Bone marrow (tissue), 2 donors: ENCODE results near the gene ANKRD33B.
"Not testable (repeated sequence)": the region's sequence is repeated elsewhere in the genome, so short reads cannot be mapped to it uniquely, and the experiment has no call there.

ENCODE experiments used
- DNase-seq, 2 donors: peaks; one replicate each; lab custom pipeline; 2025; lab: John Stamatoyannopoulos, UW

The ANKRD33B gene

GRCh38 chr5:10661401-10661800 lies 97.5 kb downstream of the ANKRD33B start:
- DNase-seq: no peak

DNA sequence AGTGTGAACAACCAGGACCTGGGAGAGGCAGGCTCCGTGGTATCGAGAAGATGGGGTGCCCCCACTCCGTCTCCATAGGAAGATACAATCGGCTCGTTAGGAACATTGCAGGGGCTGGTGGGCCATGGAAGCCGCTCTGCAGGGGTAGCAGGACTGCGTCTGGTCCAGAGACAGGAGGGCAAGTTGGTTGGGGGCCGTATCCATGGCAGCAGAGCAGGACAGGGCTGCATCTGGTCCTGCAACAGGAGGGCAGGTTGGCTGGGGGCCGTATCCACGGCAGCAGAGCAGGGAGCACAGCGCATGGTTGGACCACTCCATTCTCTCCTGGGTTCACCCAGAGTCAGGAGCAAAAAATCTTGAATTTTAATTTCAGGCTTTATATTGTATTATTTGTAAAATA lies 98.2 kb downstream of the ANKRD33B start:
- no peak for DNase-seq

DNA sequence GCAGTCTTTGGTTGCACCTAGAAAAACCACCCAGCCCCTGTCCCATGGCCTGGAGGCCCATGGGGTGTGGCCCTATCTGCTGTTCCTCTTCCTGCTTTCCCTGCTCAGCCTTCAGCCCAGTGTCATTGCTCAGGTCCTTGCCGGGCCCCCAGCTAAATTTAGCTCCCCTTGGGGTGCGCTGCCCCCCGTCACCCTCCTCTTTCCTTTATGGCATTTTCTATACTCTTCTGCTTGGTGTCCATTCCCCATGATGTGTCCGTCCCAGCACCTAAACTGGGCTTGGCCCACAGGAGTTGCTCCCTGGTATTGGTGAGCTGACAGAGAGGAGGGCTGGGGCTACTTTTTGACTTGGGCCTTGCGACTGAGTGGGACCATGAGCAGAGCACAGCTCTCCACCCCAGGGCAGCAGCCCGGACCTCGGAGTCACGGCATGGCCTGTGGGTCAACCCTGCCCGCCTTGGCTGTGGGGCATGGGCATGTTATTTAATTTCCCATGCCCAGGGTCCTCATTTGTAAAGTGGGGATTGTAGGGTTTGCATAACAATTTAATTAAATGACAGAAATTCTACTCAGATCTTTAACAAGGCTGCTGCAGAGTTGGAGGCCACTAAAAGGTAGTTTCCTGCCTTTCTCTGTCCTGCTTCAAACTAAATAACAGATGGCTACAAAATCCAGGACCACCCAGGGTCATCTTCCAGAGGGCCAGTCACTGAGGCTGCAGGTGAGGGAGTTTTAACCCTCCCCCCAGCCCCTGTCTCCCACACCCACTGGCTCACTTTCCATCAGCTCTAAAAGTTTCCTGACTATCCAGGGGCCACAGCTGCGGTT lies 99.0 kb downstream of the ANKRD33B start:
- DNase-seq: no peak

GRCh38 chr5:10663489-10664179 lies 99.8 kb downstream of the ANKRD33B start:
- DNase-seq: no peak

DNA sequence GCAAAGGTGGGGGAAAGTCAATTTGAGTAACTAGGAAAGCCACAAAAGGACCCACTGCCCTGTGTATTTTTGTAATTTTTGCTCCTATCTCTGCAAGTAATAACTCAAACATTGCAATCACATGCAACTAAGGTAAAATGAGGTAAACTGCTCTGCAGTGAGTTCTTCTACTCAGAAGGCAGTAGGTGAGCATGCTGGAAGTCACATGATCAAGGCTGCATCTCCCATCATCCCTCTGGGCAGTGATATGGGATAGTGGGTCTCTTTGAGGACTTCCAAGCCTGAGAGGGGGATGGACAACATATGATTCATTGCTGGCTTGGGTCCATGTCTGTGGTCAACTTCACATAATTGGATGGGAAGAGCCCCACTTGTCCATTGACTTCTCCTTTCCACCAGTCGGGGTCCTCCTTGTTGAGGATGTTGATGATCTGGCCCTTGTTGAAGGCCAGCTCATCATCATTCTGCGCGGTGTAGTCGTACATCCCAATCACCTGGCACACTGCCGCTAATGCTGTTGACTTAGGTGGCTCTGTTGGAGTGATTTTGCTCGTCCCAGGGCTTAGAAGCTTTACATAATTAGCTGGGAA lies 100.4 kb downstream of the ANKRD33B start:
- DNase-seq: not testable (repeated sequence)

DNA sequence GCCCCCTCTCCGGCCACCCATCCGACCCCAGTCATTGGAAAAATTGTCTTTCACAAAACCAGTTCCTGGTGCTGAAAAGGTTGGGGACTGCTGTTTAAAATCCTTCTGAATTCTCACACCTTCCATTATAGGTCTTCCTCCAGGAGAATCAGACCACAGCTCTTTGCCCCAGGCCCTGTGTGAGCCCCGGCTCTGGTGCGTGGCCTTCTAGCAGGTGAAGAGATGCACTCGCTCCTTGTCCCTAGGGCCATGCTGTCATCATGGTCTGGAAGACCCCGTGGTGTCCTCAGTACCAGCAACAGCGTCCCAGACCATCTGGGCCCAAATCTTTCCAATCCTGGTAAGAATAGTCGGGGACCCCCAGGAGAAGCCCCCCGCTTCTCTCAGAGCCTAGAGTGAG lies 101.9 kb downstream of the ANKRD33B start:
- no peak for DNase-seq

GRCh38 chr5:10666531-10667299 lies 102.8 kb downstream of the ANKRD33B start:
- DNase-seq: no peak

GRCh38 chr5:10667431-10668057 lies 103.7 kb downstream of the ANKRD33B start:
- no peak for DNase-seq

DNA sequence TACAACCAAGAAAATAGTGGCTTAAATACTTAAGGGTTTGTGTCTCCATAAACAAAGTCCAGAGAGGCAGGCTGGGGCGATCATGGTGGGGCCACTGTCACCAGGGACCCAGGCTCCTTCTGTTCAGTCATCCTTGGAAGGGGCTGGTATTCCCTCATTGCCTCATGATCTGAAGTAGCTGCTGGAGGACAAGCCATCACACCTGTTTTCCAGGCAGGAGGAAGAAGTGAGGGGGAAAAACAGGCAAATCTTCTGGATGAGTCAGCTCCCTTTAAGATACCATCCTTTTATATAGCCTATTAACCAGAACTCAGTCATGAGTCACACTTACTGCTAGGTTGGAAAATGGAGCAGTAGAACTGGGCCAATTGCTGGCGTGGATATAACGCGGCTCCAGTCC lies 104.8 kb downstream of the ANKRD33B start:
- no peak for DNase-seq

- no peak for DNase-seq
Measured at GRCh38 chr5:10669983-10670382, 106.1 kb downstream of the ANKRD33B start.

- no peak for DNase-seq
Measured at GRCh38 chr5:10671041-10672008, 107.5 kb downstream of the ANKRD33B start.

GRCh38 chr5:10672146-10673016 lies 108.5 kb downstream of the ANKRD33B start:
- no peak for DNase-seq

GRCh38 chr5:10673017-10673389 lies 109.1 kb downstream of the ANKRD33B start:
- no peak for DNase-seq

GRCh38 chr5:10673407-10673806 lies 109.5 kb downstream of the ANKRD33B start:
- DNase-seq: no peak

DNA sequence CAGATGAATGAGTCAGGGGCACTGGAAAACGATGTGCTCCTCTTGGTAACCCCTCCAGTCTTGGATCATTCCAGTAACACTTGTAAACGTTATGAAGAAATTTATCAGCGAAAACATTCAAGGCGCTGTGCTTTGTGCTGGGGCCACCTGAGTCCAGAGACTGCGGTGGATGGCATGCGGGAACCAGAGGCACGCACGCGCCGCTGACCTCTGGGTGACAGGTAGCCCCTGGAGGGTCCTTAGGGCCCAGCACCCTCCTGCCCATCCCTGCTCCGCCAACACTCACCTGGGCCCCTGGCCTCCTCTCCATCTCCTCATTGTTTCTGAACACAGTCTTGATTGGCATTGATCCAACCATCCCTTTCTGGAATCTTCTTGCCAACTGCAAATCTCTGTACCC lies 110.2 kb downstream of the ANKRD33B start:
- DNase-seq: no peak

GRCh38 chr5:10674582-10674981 lies 110.7 kb downstream of the ANKRD33B start:
- no peak for DNase-seq

DNA sequence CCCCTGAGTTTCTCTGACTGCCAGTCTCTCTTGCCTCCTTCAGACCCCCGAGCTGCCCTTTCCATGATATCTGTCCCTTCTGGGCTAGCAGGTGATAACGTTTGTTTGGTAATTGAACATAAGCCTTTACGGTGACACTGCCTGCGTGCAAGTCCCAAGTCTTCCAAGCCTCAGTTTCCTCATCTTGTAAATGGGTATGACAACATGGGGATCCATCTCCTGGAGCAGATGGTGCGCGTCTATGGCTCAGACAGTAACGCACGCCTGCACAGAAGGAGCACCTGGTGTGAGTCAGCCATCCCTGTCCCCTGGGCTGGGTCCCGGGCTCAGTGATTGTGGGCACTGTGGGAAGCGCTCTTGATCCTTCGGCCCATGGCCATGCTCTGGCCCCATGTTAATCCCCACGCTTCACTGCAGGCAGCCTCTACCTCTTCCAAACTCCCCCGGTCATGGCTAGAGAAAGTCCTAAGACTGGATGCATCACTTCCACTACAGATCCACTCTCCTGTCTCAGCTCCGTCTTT lies 111.4 kb downstream of the ANKRD33B start:
- DNase-seq: no peak

DNA sequence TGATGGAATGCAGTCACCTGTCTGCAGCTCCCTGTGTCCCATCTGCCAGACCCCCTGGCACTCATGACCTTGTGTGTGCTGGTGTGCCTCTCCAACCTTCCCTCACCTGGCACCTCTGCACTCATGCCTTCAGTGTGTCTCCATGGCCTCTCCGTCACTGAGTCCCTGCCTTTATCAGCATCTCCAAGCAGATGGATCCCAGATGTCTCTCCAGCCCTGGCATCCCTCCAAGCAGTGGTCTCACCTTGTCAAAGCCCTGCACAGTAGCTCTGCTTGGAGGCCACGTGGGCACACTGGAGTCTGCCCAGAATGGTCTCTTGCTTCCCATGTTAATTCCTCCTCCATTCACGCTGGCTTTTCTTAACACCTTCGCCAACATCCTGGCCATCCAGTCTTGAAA lies 112.4 kb downstream of the ANKRD33B start:
- DNase-seq: no peak

DNA sequence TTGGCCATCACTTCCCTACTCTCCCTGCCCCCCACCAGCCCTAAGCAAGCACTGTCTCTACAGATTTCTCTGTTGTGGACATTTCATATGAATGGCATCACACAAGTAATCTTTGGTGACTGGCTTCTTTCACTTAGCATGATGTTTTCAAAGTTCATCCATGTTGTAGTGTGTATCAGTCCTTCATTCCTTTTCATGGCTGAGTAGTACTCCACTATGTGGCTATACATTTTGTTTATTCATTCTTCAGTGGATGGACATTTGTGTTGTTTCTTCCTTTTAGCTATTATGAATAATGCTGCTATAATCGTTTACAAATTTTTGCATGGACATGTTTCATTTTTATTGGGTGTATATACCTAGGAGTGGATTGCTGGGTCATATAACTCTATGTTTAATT lies 113.1 kb downstream of the ANKRD33B start:
- no peak for DNase-seq
